NCI-H82 treated with DMSO at 0.1 percent for 48 hours (cell line): ENCODE measurements around the gene DDRGK1.
A peak's percentile ranks its signal among the peaks of the same experiment; 100 is the strongest.
"Not testable (repeated sequence)": the region's sequence is repeated elsewhere in the genome, so short reads cannot be mapped to it uniquely, and the experiment has no call there.

Source experiments
- DNase-seq: peaks from one replicate; lab custom pipeline; 2025; ENCODE audit not compliant: unreplicated experiment; lab: John Stamatoyannopoulos, UW

The DDRGK1 gene

GRCh38 chr20:3165473-3166337 lies 38.8 kb downstream of the DDRGK1 start:
- DNase-seq = no peak

GRCh38 chr20:3164763-3165410 lies 39.6 kb downstream of the DDRGK1 start:
- DNase-seq = no peak

GRCh38 chr20:3164043-3164762 lies 40.3 kb downstream of the DDRGK1 start:
- DNase-seq = no peak

- DNase-seq = peak; percentile 38
Observed at GRCh38 chr20:3163099-3164042, 41.1 kb downstream of the DDRGK1 start.

- DNase-seq = peak; percentile 5
Observed at GRCh38 chr20:3162080-3162611, 42.3 kb downstream of the DDRGK1 start.

GRCh38 chr20:3161316-3162079 lies 43.0 kb downstream of the DDRGK1 start:
- no peak for DNase-seq

GRCh38 chr20:3160418-3160817 lies 44.1 kb downstream of the DDRGK1 start:
- DNase-seq = no peak

GRCh38 chr20:3158968-3159431 lies 45.5 kb downstream of the DDRGK1 start:
- no peak for DNase-seq

- no peak for DNase-seq
Observed at GRCh38 chr20:3157817-3158216, 46.7 kb downstream of the DDRGK1 start.

GRCh38 chr20:3156811-3157619 lies 47.5 kb downstream of the DDRGK1 start:
- no peak for DNase-seq

- DNase-seq = not testable (repeated sequence)
Observed at GRCh38 chr20:3152057-3152644, 52.3 kb downstream of the DDRGK1 start.

GRCh38 chr20:3150908-3151307 lies 53.6 kb downstream of the DDRGK1 start:
- no peak for DNase-seq

- DNase-seq = no peak
Observed at GRCh38 chr20:3146732-3147341, 57.6 kb downstream of the DDRGK1 start.

GRCh38 chr20:3141757-3142156 lies 62.7 kb downstream of the DDRGK1 start:
- DNase-seq = no peak
